ENCODE results near the gene TBX4. TPM values are rescaled to one million over a fixed set of nuclear protein-coding genes. Genes with fewer than 3 reads are reported as not detected.

Gene TBX4
- polyA plus RNA-seq, 1 donor (not counting 4 experiments of a cell fraction or from before 2014, with no cell fraction given), result 0.04 TPM

- H3K27ac ChIP-seq (ENCODE audit: control insufficient read depth, insufficient read depth, low read length), result no peak overlapping the region
- dilution Hi-C loops (cut with MboI; ENCODE audit: extremely low pct_ligation_motif_present, low sequenced_read_pairs), result no loop called here
- no peaks in the 10 kb centered on the region for H3K9me3 ChIP-seq (ENCODE audit: control insufficient read depth, low read depth, low read length)
- H3K4me2 ChIP-seq (ENCODE audit: control insufficient read depth, extremely low read depth, insufficient read depth, low read depth, low read length), result no peak overlapping the region
- no peak overlapping the region for H2AFZ ChIP-seq (ENCODE audit: control insufficient read depth, low read length)
- no peaks in the 10 kb centered on the region for H4K20me1 ChIP-seq (ENCODE audit: control insufficient read depth, extremely low read depth, insufficient read depth, low read length)
- DNase-seq (ENCODE audit: low read depth, low spot score) (no peak), FAIRE-seq (no peak)
- TF ChIP-seq CTCF (optimal IDR thresholded peaks at IDR 0.05 in 1 of 3, IDR thresholded peaks at IDR 0.05 in 1 of 3, conservative IDR thresholded peaks at IDR 0.05 in 1 of 3; ENCODE audit: extremely low read depth in 1 of 3, insufficient read depth in 2 of 3, low read length in 3 of 3) (no peak), EZH2 (IDR thresholded peaks at IDR 0.05; ENCODE audit: low read length) (no peak)
- peaks cover 61% of the 10 kb centered on the region for H3K27me3 ChIP-seq (ENCODE audit: control insufficient read depth, extremely low read depth, insufficient read depth, low read length)
- H3K4me1 ChIP-seq (ENCODE audit: control insufficient read depth, extremely low read depth, insufficient read depth, low read length), result no peaks in the 10 kb centered on the region
- H3K36me3 ChIP-seq (ENCODE audit: control insufficient read depth in 2 of 2, extremely low read depth in 1 of 2, insufficient read depth in 2 of 2, low read length in 2 of 2), result no peaks in the 10 kb centered on the region
- H3K79me2 ChIP-seq (ENCODE audit: control insufficient read depth, insufficient read depth, low read length), result no peaks in the 10 kb centered on the region
- no peaks in the 10 kb centered on the region for H3K9me1 ChIP-seq (ENCODE audit: control insufficient read depth, extremely low read depth, insufficient read depth, low read length)
- H3K9ac ChIP-seq (ENCODE audit: control insufficient read depth, extremely low read depth, insufficient read depth, low read length), result no peak overlapping the region
- no peak overlapping the region for H3K4me3 ChIP-seq (ENCODE audit: control insufficient read depth in 2 of 3, extremely low read depth in 1 of 3, insufficient read depth in 2 of 3, low read depth in 1 of 3, low read length in 3 of 3)
These were observed 503 bp upstream of the TBX4 start for GRCh38 chr17:61451538-61452300.

GRCh38 chr17:61453566-61454380 lies 1.6 kb downstream of the TBX4 start:
- no peak overlapping the region for H3K9ac ChIP-seq (ENCODE audit: control insufficient read depth, extremely low read depth, insufficient read depth, low read length)
- H3K27ac ChIP-seq (ENCODE audit: control insufficient read depth, insufficient read depth, low read length), result no peak overlapping the region
- no peaks in the 10 kb centered on the region for H3K9me3 ChIP-seq (ENCODE audit: control insufficient read depth, low read depth, low read length)
- dilution Hi-C loops (cut with MboI; ENCODE audit: extremely low pct_ligation_motif_present, low sequenced_read_pairs), result no loop called here
- H2AFZ ChIP-seq (ENCODE audit: control insufficient read depth, low read length), result no peak overlapping the region
- DNase-seq (ENCODE audit: low read depth, low spot score), result no peak
- H3K27me3 ChIP-seq (ENCODE audit: control insufficient read depth, extremely low read depth, insufficient read depth, low read length), result peaks cover 67% of the 10 kb centered on the region
- H3K4me2 ChIP-seq (ENCODE audit: control insufficient read depth, extremely low read depth, insufficient read depth, low read depth, low read length), result no peak overlapping the region
- no peak for FAIRE-seq
- no peaks in the 10 kb centered on the region for H4K20me1 ChIP-seq (ENCODE audit: control insufficient read depth, extremely low read depth, insufficient read depth, low read length)
- no peak overlapping the region for H3K4me3 ChIP-seq (ENCODE audit: control insufficient read depth in 2 of 3, extremely low read depth in 1 of 3, insufficient read depth in 2 of 3, low read depth in 1 of 3, low read length in 3 of 3)
- H3K4me1 ChIP-seq (ENCODE audit: control insufficient read depth, extremely low read depth, insufficient read depth, low read length), result no peaks in the 10 kb centered on the region
- no peaks in the 10 kb centered on the region for H3K79me2 ChIP-seq (ENCODE audit: control insufficient read depth, insufficient read depth, low read length)
- no peak for TF ChIP-seq EZH2 (IDR thresholded peaks at IDR 0.05; ENCODE audit: low read length)
- TF ChIP-seq CTCF (optimal IDR thresholded peaks at IDR 0.05 in 1 of 3, IDR thresholded peaks at IDR 0.05 in 1 of 3, conservative IDR thresholded peaks at IDR 0.05 in 1 of 3; ENCODE audit: extremely low read depth in 1 of 3, insufficient read depth in 2 of 3, low read length in 3 of 3), result no peak
- no peaks in the 10 kb centered on the region for H3K9me1 ChIP-seq (ENCODE audit: control insufficient read depth, extremely low read depth, insufficient read depth, low read length)
- no peaks in the 10 kb centered on the region for H3K36me3 ChIP-seq (ENCODE audit: control insufficient read depth in 2 of 2, extremely low read depth in 1 of 2, insufficient read depth in 2 of 2, low read length in 2 of 2)
